Measurements from ENCODE around the gene VSX1.

The VSX1 gene

DNA sequence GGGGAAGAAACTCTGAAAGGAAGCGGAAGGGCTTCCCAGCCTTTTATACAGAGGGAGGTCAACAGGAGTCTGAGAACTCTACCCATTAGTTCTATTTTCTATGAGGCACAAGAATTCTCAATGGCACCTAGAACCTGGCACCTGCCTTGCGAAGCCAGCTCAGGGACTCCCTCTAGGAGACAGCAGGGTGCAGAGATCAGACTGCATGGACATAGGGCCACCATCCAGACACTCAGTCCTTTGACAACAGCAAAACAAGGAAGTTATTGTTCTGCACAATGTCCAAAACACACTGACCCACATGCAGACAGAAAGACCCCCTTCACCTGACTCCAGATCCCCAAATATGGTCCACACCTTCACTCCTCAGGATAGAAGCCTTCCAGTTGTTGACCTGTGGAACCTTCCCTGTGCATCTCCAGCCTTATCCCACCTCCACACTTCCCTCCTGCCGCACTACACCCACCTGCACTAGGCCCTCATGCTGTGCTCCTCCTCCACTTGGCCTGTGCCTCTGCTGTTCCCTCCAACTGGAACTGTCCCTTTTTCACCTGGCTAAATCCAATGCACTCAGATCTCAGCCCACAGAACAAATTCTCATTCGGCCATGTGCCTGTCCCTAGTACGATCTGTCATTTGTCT, 51.8 kb downstream of the VSX1 start:
- Histone ChIP-seq H3K9me3 (ENCODE audit: control insufficient read depth in 2 of 2, low read length in 2 of 2) (no peaks in the 10 kb centered on the region), H3K4me1 (ENCODE audit: control insufficient read depth, insufficient read depth, low read length) (peaks cover 43% of the 10 kb centered on the region), H3K36me3 (ENCODE audit: control insufficient read depth in 2 of 2, insufficient read depth in 2 of 2, low read length in 2 of 2) (peaks cover 3 to 11% of the 10 kb centered on the region in 2 donors), H3K4me3 (ENCODE audit: low read length in 2 of 2) (no peak overlapping the region), H3K27me3 (ENCODE audit: control insufficient read depth in 1 of 2, insufficient read depth in 2 of 2, low read length in 2 of 2) (no peaks in the 10 kb centered on the region), H3K27ac (ENCODE audit: low read length) (peak overlapping the region; percentile 11), H3K9ac (ENCODE audit: low read length in 2 of 2) (no peak overlapping the region)

DNA sequence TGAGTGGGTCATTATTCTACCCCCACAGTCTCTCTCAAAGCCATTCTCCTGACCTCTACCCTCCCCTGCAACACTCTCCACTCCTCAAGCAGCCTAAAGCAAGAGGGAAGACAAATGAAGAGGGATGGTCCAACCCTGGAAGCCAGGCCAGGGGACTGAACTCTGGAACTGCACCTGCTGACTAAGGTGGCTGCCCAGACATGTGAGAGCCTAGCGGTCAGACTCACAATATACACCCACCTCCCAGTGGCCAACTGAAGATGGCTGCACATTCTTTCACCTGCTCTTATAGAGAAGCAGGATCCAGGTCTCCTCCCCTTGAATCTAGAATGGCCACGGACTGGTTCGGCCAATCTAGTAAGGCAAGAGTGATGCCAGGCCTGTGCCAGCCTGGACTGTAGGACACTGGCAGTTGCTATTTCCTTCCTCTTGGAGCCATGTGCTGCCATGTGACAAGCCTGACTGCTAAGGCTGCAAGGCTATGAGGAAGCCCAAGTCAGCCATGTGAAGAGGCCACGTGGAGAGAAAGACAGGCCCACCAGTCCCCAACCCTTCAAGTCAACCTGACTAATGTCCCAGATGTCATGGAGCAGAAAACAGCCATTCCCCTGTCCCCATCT, 55.8 kb downstream of the VSX1 start:
- Histone ChIP-seq H3K9ac (ENCODE audit: low read length in 2 of 2) (no peak overlapping the region), H3K27ac (ENCODE audit: low read length) (no peak overlapping the region), H3K4me3 (ENCODE audit: low read length in 2 of 2) (no peak overlapping the region), H3K36me3 (ENCODE audit: control insufficient read depth in 2 of 2, insufficient read depth in 2 of 2, low read length in 2 of 2) (peaks cover 9 to 16% of the 10 kb centered on the region in 2 donors), H3K9me3 (ENCODE audit: control insufficient read depth in 2 of 2, low read length in 2 of 2) (no peaks in the 10 kb centered on the region), H3K27me3 (ENCODE audit: control insufficient read depth in 1 of 2, insufficient read depth in 2 of 2, low read length in 2 of 2) (no peaks in the 10 kb centered on the region), H3K4me1 (ENCODE audit: control insufficient read depth, insufficient read depth, low read length) (peaks cover 20% of the 10 kb centered on the region)
